MCF 10A (cell line): ENCODE measurements around the gene KIAA0408. TPM values are rescaled to one million over a fixed set of nuclear protein-coding genes. Genes with fewer than 3 reads are reported as not detected.

Experiments used
- BruUV-seq: library from RNA; stranded (reverse); fragments of 400-500 nt; replicated peaks from 2 replicates; lab custom pipeline; 2021; lab: Mats Ljungman, UMichigan
- CTCF ChIA-PET: fragments of 300-600 bp; sonication (Branson Sonifier 250); formaldehyde crosslinking; extraction: SDS; loops from one replicate; lab custom pipeline; 2021; ENCODE audit warnings: antibody characterized with exemption, inconsistent platforms; lab: Yijun Ruan, JAX
- POLR2A ChIA-PET: fragments of 300-600, 350-650 bp; sonication (Branson Sonifier 250); formaldehyde crosslinking; extraction: SDS; loops from one replicate; lab custom pipeline; 2020; ENCODE audit warnings: antibody characterized with exemption, inconsistent platforms; lab: Yijun Ruan, JAX
- DNase-seq: peaks from one replicate; pipeline ENCODE4 v3.0.0-alpha.2; 2018; ENCODE audit not compliant: unreplicated experiment
- H3K27ac Mint-ChIP-seq: one replicate; pipeline ENCODE4 v1.8.0; 2022; ENCODE audit warnings: mild to moderate bottlenecking, low read depth, mixed read lengths; ENCODE audit not compliant: unreplicated experiment
- H3K27me3 Mint-ChIP-seq: one replicate; pipeline ENCODE4 v1.8.0; 2022; ENCODE audit warnings: mixed read lengths; ENCODE audit not compliant: insufficient read depth, unreplicated experiment
- H3K36me3 Mint-ChIP-seq: one replicate; pipeline ENCODE4 v1.8.0; 2022; ENCODE audit warnings: mild to moderate bottlenecking, moderate library complexity, mixed read lengths; ENCODE audit not compliant: insufficient read depth, unreplicated experiment
- H3K4me1 Mint-ChIP-seq: one replicate; pipeline ENCODE4 v1.8.0; 2022; ENCODE audit warnings: mixed read lengths; ENCODE audit not compliant: insufficient read depth, unreplicated experiment
- H3K4me3 Mint-ChIP-seq: one replicate; pipeline ENCODE4 v1.8.0; 2022; ENCODE audit warnings: mild to moderate bottlenecking, moderate library complexity, mixed read lengths; ENCODE audit not compliant: unreplicated experiment
- H3K9me3 Mint-ChIP-seq: one replicate; pipeline ENCODE4 v1.8.0; 2022; ENCODE audit warnings: mixed read lengths; ENCODE audit not compliant: unreplicated experiment
- intact Hi-C: fragments of 100-400 bp; cut with micrococcal nuclease; formaldehyde crosslinking; loops from 2 replicates; pipeline ENCODE4 v1.14.1; 2022
- total RNA-seq: library from RNA; stranded (reverse); gene quantifications from 2 replicates; pipeline ENCODE4 v1.2.3, GENCODE V29; 2022
- TF ChIP-seq, protein P1 (sequence below): fragments of 200-600 bp; IDR thresholded peaks from one replicate; pipeline ENCODE4 v1.8.0; 2022; ENCODE audit warnings: antibody characterized with exemption, mild to moderate bottlenecking; ENCODE audit not compliant: unreplicated experiment

Gene KIAA0408
- total RNA-seq, 1 experiment from 2014 or later = not detected

DNA sequence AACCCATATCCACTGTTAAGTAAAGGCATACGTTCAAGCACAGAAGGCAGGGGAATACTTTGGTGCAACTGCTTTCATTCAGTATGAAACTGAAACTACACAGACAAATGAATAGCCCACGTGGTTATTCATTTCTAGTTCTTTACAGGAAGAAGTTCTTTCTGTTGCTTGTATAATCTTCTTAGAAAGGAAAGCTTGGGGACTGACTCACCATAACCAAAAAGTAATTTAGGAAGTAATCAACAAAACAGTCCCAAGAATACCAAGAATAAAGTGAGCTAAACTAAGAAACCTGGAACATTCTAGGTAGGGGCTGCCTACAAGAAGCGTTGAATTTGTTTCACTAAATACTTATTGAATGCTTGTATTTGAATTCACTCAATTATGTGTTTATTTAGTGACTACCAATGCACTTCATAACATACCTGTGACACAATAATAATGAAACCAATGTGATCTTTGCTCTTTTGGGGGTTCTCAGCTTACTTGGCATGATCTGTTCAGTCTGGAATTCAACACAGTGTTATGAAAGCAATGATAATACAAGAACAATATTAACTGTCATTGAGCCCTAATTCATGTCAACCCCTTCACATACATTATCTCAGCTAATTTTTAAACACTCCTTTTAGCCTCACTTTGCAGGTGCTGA is 25.1 kb upstream of the KIAA0408 start:
- intact Hi-C loops = no loop called here
- Mint-ChIP-seq H3K36me3 (no peaks in the 10 kb centered on the region), H3K27ac (peak overlapping the region; percentile 43), H3K27me3 (no peaks in the 10 kb centered on the region), H3K9me3 (no peaks in the 10 kb centered on the region), H3K4me3 (peak overlapping the region; percentile 34), H3K4me1 (peaks cover 33% of the 10 kb centered on the region)
- TF ChIP-seq, protein P1, sequence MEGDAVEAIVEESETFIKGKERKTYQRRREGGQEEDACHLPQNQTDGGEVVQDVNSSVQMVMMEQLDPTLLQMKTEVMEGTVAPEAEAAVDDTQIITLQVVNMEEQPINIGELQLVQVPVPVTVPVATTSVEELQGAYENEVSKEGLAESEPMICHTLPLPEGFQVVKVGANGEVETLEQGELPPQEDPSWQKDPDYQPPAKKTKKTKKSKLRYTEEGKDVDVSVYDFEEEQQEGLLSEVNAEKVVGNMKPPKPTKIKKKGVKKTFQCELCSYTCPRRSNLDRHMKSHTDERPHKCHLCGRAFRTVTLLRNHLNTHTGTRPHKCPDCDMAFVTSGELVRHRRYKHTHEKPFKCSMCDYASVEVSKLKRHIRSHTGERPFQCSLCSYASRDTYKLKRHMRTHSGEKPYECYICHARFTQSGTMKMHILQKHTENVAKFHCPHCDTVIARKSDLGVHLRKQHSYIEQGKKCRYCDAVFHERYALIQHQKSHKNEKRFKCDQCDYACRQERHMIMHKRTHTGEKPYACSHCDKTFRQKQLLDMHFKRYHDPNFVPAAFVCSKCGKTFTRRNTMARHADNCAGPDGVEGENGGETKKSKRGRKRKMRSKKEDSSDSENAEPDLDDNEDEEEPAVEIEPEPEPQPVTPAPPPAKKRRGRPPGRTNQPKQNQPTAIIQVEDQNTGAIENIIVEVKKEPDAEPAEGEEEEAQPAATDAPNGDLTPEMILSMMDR = no peak
- peak; percentile 9 for DNase-seq
- CTCF ChIA-PET = interaction anchor here (0.5 to 2.0 kb wide), 4 partner anchors 33 to 182 kb away, joined by 3 to 7 read pairs (median 4); no protein-coding TSS in a partner anchor
- BruUV-seq = no TSS peak
- POLR2A ChIA-PET = no interaction called here

DNA sequence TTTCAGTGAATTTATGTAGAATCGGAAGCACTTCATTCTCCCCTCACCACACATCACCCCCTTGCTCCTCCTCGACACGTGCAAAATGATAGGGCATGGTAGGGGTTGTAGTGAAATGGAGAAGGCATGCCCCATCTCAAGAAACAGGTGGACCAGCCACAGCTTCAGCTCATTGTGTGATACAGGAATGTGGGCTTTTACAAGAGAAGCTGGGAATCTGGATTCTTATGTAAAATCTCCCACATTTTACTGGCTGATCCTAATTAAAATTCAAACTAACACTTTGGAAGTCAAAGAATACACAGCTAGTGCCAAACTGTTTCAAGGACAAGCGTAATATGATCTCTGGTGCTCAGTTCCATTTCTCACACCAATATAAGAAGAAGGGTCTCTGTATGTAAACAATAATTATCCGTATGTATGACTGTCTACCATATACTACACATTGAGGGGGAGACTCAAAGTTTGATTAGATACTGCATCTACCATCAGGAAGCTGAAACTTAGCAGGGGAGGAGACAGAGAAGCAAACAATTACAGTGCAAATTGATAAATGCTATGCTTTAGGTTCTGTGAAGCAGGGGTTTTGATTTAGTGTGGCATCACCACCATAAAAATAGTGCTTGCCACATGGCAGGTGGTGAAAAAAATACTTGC is 24.3 kb upstream of the KIAA0408 start:
- TF ChIP-seq, protein P1 = no peak
- Mint-ChIP-seq H3K9me3 (peaks cover 3% of the 10 kb centered on the region), H3K4me1 (peaks cover 33% of the 10 kb centered on the region), H3K27me3 (no peaks in the 10 kb centered on the region), H3K36me3 (no peaks in the 10 kb centered on the region), H3K27ac (peak overlapping the region; percentile 43), H3K4me3 (peak overlapping the region; percentile 34)
- BruUV-seq = no TSS peak
- ChIA-PET POLR2A (no interaction called here), CTCF (interaction anchor here (0.6 to 1.0 kb wide), 2 partner anchors 33 to 208 kb away, joined by 3 to 6 read pairs; no protein-coding TSS in a partner anchor)
- no peak for DNase-seq
- intact Hi-C loops = no loop called here

DNA sequence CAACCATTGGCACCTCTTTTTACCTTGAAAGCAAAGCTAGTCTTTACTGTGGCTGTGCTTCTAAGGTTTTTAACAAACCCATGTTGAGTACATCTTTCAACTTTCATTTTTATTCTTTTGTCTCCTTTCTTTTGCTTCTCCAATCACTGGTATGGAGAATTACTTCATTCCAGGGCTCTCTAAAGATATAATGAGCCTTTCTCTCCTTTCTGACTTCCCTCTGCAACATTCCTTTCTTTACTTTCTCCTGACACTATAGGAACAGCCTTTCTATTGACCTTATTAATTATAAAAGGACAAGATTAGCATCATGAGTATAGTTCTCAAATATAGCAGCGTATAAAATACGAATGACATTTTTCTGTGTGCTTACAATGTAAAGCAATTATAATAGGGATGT is 23.1 kb upstream of the KIAA0408 start:
- H3K36me3 Mint-ChIP-seq = no peaks in the 10 kb centered on the region
- no peak overlapping the region for H3K27ac Mint-ChIP-seq
- ChIA-PET POLR2A (no interaction called here), CTCF (interaction anchor here (0.7 to 1.0 kb wide), 2 partner anchors 34 to 268 kb away, joined by 3 to 6 read pairs; no protein-coding TSS in a partner anchor)
- BruUV-seq = no TSS peak
- H3K9me3 Mint-ChIP-seq = peaks cover 7% of the 10 kb centered on the region
- H3K4me1 Mint-ChIP-seq = peaks cover 33% of the 10 kb centered on the region
- intact Hi-C loops = no loop called here
- TF ChIP-seq, protein P1 = no peak
- H3K4me3 Mint-ChIP-seq = no peak overlapping the region
- DNase-seq = no peak
- no peaks in the 10 kb centered on the region for H3K27me3 Mint-ChIP-seq

DNA sequence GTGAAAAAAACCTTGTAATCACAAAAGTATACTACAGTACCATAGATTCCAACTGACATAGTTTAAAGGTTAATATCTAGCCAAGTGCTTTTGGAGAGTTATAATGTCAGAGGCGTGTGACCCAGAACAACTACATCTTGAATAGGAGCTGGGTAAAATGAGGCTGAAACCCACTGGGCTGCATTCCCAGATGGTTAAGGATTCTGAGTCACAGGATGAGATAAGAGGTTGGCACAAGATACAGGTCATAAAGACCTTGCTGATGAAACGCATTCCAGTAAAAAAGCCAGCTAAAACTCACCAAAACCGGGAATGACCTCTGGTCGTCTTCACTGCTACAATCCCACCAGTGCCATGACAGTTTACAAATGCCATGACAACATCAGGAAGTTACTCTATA is 22.4 kb upstream of the KIAA0408 start:
- TF ChIP-seq, protein P1 = no peak
- Mint-ChIP-seq H3K27ac (no peak overlapping the region), H3K4me3 (no peak overlapping the region), H3K27me3 (no peaks in the 10 kb centered on the region), H3K4me1 (peaks cover 33% of the 10 kb centered on the region), H3K9me3 (peaks cover 7% of the 10 kb centered on the region), H3K36me3 (no peaks in the 10 kb centered on the region)
- no peak for DNase-seq
- CTCF ChIA-PET = no interaction called here
- intact Hi-C loops = no loop called here
- BruUV-seq = no TSS peak
- POLR2A ChIA-PET = no interaction called here
